Measurements from ENCODE around the gene KLRD1. TPM values are rescaled to one million over a fixed set of nuclear protein-coding genes. Genes with fewer than 3 reads are reported as not detected.

Gene KLRD1
- total and polyA plus RNA-seq, 2 of the 4 experiments (the other 2 are of a cell fraction), result under 0.01 TPM

GRCh38 chr12:10354071-10354470 lies 46.4 kb downstream of the KLRD1 start:
- no peak overlapping the region for H3K56ac ChIP-seq (ENCODE audit: extremely low read depth, insufficient read depth, low read length)
- H3K9me1 ChIP-seq (ENCODE audit: insufficient read depth, low read length), result no peaks in the 10 kb centered on the region
- H4K20me1 ChIP-seq (ENCODE audit: insufficient read depth, low read length), result no peaks in the 10 kb centered on the region
- no peak overlapping the region for H3K9ac ChIP-seq (ENCODE audit: low read depth, low read length)
- H3K4me3 ChIP-seq (ENCODE audit: insufficient read depth, low read depth, low read length), result no peak overlapping the region
- no peak overlapping the region for H3K18ac ChIP-seq (ENCODE audit: low read depth, low read length)
- no peaks in the 10 kb centered on the region for H3K9me3 ChIP-seq (ENCODE audit: control insufficient read depth, insufficient read depth, low read length)
- H3K14ac ChIP-seq (replicated peaks; ENCODE audit: low read depth, low read length), result no peak overlapping the region
- no peak overlapping the region for H2AK5ac ChIP-seq (ENCODE audit: low read depth, low read length)
- H3K36me3 ChIP-seq (ENCODE audit: control insufficient read depth, insufficient read depth, low read length), result no peaks in the 10 kb centered on the region
- H3K4me2 ChIP-seq (ENCODE audit: low read depth, low read length), result no peak overlapping the region
- no peak overlapping the region for H4K91ac ChIP-seq (ENCODE audit: insufficient read depth, low read depth, low read length)
- H3K4ac ChIP-seq (ENCODE audit: low read depth, low read length), result no peak overlapping the region
- in situ Hi-C loops (cut with MboI; ENCODE audit: low sequenced_read_pairs), result no loop called here
- H3K4me1 ChIP-seq (ENCODE audit: control insufficient read depth, insufficient read depth, low read length), result peaks cover 5% of the 10 kb centered on the region; the same call in 1 of the 2 replicates
- dilution Hi-C loops (cut with HindIII; ENCODE audit: low sequenced_read_pairs, unreplicated experiment), result no loop called here
- no peak overlapping the region for H3K27ac ChIP-seq (ENCODE audit: insufficient read depth, low read length)
- H4K8ac ChIP-seq (ENCODE audit: low read depth in 2 of 2, low read length in 2 of 2), result no peak overlapping the region
- no peaks in the 10 kb centered on the region for H3K27me3 ChIP-seq (ENCODE audit: control insufficient read depth, insufficient read depth, low read length)
- DNase-seq (no peak), ATAC-seq (ENCODE audit: low read depth) (no peak)
- ChIA-PET POLR2A (ENCODE audit: unreplicated experiment) (no interaction called here), CTCF (no interaction called here)
- intact Hi-C loops (cut with micrococcal nuclease), result no loop called here
- H3K23ac ChIP-seq (ENCODE audit: low read depth, low read length), result no peak overlapping the region
- no peak overlapping the region for H2BK20ac ChIP-seq (ENCODE audit: low read depth, low read length)
- no peak overlapping the region for H2BK15ac ChIP-seq (ENCODE audit: low read depth, low read length)
- H2BK120ac ChIP-seq (ENCODE audit: low read depth, low read length), result no peak overlapping the region
- TF ChIP-seq ELK1 (IDR thresholded peaks at IDR 0.05; ENCODE audit: borderline replicate concordance, low read depth, low read length) (no peak), BHLHE40 (IDR thresholded peaks at IDR 0.05; ENCODE audit: low read depth, low read length) (no peak), CEBPB (IDR thresholded peaks at IDR 0.05; ENCODE audit: low read depth, low read length) (no peak), SMC3 (IDR thresholded peaks at IDR 0.05; ENCODE audit: low read depth, low read length) (no peak), POLR2A (IDR thresholded peaks at IDR 0.05; ENCODE audit: low read depth, low read length) (no peak), RAD21 (IDR thresholded peaks at IDR 0.05; ENCODE audit: low read length) (no peak), CTCF (conservative IDR thresholded peaks at IDR 0.05; ENCODE audit: low read depth, low read length) (no peak), USF2 (IDR thresholded peaks at IDR 0.05; ENCODE audit: low read depth, low read length) (no peak), MAFK (IDR thresholded peaks at IDR 0.05; ENCODE audit: low read depth, low read length) (no peak), FOS (IDR thresholded peaks at IDR 0.05; ENCODE audit: low read depth, low read length) (no peak), MAZ (IDR thresholded peaks at IDR 0.05; ENCODE audit: borderline replicate concordance, low read depth, low read length) (no peak), MXI1 (IDR thresholded peaks at IDR 0.05; ENCODE audit: borderline replicate concordance, low read depth, low read length) (no peak), RFX5 (IDR thresholded peaks at IDR 0.05; ENCODE audit: low read depth, low read length) (no peak), CHD1 (IDR thresholded peaks at IDR 0.05; ENCODE audit: low read depth, low read length) (no peak), RCOR1 (IDR thresholded peaks at IDR 0.05; ENCODE audit: insufficient replicate concordance, low read length) (no peak), NFE2L2 (IDR thresholded peaks at IDR 0.05; ENCODE audit: low read depth, low read length) (no peak)
- no peak overlapping the region for H2BK5ac ChIP-seq (ENCODE audit: low read depth, low read length, poor library complexity, severe bottlenecking)
- H4K5ac ChIP-seq (ENCODE audit: low read depth, low read length), result no peak overlapping the region
- no peak overlapping the region for H2AK9ac ChIP-seq (replicated peaks; ENCODE audit: low read depth, low read length, poor library complexity)
- no peak overlapping the region for H2AFZ ChIP-seq (replicated peaks; ENCODE audit: low read length, poor library complexity)
- no peaks in the 10 kb centered on the region for H3K79me1 ChIP-seq (ENCODE audit: low read depth in 1 of 2, low read length in 2 of 2)
- WGBS, 2 experiments (ENCODE audit: extremely low coverage in 2 of 2, insufficient read length in 1 of 2), result no CpG with 5 or more reads among the region's 4 CpGs
- BruUV-seq (replicated peaks), result no TSS peak
